HG03575 (cell line): ENCODE measurements around the gene IL1RAPL1.
"Not testable (repeated sequence)": the region's sequence is repeated elsewhere in the genome, so short reads cannot be mapped to it uniquely, and the experiment has no call there.

Experiments used
- ATAC-seq: cut with Tn5 transposase; IDR thresholded peaks from one replicate; pipeline ENCODE4 v1.9.1; 2021; ENCODE audit not compliant: unreplicated experiment, insufficient number of reproducible peaks, low FRiP score; ENCODE audit errors: extremely low read depth

IL1RAPL1 gene

GRCh38 chrX:29297171-29297800, 710.0 kb downstream of the IL1RAPL1 start:
- no peak for ATAC-seq

GRCh38 chrX:29299684-29300083, 712.4 kb downstream of the IL1RAPL1 start:
- no peak for ATAC-seq

DNA sequence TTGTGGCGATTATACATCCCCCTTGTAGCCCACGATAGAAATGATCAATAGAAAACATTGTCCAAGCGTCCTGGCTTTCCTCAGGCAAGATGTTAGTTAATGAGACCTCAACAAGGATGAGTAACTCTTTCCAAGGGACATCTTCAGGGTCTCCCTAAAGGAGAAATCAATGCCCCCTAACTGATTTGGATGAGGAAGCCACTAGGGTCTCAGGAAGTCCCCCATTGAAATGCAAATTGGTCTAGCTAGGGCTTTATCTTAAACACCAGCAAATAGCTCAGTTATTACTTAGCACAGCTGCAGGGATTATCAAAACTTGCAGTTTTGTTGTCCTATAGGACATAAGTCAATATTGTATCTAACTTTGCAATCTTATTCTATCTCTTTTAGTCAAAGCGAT, 721.5 kb downstream of the IL1RAPL1 start:
- ATAC-seq = no peak

GRCh38 chrX:29315931-29316330, 728.7 kb downstream of the IL1RAPL1 start:
- no peak for ATAC-seq

- ATAC-seq = no peak
Measured at GRCh38 chrX:29318012-29318411, 730.8 kb downstream of the IL1RAPL1 start.

DNA sequence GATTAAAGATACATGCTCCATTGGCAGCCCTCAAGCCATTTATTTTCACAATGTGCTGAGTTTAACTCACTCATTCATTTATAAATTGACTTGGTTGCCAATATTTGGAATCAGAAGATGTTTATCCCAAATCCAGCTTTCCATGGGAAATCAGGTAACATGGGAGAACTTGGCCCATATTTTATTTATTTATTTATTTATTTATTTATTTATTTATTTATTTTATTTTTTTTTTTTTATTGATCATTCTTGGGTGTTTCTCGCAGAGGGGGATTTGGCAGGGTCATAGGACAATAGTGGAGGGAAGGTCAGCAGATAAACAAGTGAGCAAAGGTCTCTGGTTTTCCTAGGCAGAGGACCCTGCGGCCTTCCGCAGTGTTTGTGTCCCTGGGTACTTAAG, 745.2 kb downstream of the IL1RAPL1 start:
- not testable (repeated sequence) for ATAC-seq

DNA sequence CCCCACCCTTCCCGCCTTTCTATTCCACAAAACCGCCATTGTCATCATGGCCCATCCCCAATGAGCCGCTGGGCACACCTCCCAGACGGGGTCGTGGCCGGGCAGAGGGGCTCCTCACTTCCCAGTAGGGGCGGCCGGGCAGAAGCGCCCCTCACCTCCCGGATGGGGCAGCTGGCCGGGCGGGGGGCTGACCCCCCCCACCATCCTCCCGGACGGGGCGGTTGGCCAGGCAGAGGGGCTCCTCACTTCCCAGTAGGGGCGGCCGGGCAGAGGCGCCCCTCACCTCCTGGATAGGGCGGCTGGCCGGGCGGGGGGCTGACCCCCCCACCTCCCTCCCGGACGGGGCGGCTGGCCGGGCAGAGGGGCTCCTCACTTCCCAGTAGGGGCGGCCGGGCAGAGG, 745.8 kb downstream of the IL1RAPL1 start:
- ATAC-seq = not testable (repeated sequence)

DNA sequence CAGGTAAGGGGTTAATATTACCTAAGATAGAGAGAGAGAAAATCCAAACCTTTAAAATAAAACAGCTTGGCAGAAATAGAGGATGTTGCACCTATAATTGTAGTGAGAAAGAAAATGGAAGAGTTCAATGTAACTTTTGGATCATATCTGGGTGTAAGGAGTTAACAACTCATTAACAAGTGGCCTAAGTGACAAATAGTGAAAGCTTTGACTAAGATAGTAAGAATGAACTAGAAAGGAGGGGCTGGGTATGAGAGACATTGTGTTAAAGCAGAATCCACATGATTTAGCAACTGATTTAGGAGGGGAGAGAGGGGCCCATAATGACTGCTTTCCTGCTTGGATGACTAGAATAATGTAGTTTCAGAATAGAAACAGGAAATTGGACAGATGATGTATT, 761.0 kb downstream of the IL1RAPL1 start:
- ATAC-seq = no peak

DNA sequence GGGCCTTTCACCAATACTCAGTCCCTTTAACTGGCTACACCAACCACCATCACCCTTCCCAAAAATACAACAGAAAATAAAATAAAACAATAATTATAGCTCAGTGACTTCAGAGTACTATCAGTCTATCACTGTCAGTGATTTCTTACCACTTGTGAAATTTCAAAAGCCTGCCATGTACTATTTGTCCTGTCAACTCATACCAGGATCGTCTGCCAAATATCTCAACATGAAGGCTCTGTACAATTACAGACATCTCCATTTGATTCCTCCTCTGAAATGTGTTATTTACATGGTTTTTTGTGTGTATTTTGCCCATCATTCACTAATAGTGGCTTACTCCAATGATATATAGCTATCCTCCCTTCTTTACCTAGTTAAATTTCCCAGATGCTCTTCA, 772.0 kb downstream of the IL1RAPL1 start:
- ATAC-seq = no peak

DNA sequence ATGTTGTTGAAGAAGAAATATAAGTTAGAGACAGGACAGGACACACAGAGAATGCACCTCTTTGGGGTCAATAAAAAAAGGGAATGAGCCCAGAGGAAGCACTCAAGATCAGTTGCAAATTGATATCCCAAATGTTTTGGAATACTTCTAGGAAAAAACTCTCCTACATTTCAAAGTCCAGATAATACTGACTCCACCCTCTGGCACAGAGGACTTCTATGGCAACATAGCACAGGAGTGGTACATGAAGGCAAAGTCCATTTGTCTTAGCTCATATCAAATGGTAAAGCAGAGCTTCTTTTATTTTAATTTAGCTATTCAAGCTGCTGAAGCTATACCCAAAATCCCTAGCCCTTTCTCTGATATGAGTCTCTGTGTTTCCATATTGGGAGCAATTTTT, 787.5 kb downstream of the IL1RAPL1 start:
- not testable (repeated sequence) for ATAC-seq

DNA sequence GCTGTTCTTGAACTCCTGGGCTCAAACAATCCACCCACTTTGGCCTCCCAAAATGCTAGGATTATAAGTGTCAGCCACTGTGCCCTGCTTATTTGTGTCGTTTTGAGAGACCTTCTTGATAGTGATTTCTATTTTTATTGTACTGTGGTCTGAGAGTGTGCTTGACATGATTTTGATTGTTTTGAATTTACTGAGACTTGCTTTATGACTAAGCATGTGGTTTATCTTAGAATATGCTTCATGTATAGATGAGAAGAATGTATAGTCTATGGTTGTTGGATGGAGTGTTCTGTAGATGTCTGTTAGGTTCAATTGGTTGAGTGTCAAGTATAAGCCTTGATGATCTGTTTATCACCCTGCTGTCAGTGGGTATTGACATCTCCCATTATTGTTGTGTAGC, 789.3 kb downstream of the IL1RAPL1 start:
- peak; percentile 58 for ATAC-seq

DNA sequence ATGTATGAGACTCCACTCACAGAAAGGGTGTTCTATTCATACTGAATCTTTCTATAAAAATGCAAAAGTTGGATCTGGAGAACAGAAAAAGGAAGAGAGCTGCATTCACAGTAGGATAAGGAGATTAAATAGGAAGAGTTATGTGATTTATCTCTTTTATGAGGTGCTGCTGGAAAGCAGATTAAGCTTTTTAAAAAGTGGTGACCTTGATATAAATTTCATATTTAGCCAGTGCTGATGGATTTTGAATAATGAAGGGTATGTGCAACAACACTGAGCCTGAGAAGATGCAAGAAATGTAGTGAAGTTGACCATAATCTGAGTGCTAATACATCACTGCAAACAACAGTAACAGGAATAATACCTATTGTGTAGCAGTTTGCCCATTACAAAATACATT, 795.6 kb downstream of the IL1RAPL1 start:
- no peak for ATAC-seq

- ATAC-seq = no peak
Measured at GRCh38 chrX:29388509-29388908, 801.3 kb downstream of the IL1RAPL1 start.

- no peak for ATAC-seq
Measured at GRCh38 chrX:29397506-29397905, 810.3 kb downstream of the IL1RAPL1 start.

- ATAC-seq = no peak
Measured at GRCh38 chrX:29407357-29407756, 820.1 kb downstream of the IL1RAPL1 start.

DNA sequence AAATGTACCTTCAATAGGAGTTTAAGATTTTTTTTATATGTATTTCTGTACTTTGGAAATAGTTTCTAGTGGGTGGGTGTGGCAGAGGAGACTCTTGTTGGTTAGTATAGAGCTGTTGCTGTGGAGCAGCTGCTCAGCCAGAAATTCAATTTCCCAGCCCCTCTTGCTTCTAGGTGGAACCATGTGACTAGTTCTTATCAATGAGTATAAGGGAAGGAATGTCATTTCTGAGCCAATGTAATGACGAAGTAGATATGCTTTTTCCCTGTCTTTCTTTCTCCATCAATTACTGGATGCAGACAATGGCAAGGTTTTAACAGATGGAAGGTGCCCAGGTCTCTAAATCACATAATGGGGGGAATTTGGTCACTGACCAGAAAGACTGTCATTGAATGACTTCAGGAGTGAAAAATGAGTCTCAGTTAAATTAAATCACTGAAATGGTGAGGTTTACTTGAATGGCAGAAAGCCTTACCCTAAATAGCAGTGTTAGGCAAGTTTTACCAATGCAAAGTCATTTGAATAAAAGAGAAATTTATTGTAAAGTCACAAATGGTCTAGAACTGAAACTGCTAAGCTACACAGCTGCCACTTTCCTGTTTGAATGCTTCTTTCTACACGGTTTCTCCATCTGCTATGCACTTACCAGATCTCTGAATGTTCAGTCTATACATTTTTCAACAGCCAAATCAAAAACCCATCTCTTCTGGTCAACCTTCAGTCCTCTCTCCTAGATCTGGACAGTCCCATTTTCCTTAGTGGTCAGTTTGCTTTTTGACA, 832.7 kb downstream of the IL1RAPL1 start:
- no peak for ATAC-seq

- ATAC-seq = no peak
Measured at GRCh38 chrX:29422034-29422433, 834.8 kb downstream of the IL1RAPL1 start.

- ATAC-seq = no peak
Measured at GRCh38 chrX:29431895-29432294, 844.6 kb downstream of the IL1RAPL1 start.

GRCh38 chrX:29432534-29432933, 845.3 kb downstream of the IL1RAPL1 start:
- ATAC-seq = no peak

DNA sequence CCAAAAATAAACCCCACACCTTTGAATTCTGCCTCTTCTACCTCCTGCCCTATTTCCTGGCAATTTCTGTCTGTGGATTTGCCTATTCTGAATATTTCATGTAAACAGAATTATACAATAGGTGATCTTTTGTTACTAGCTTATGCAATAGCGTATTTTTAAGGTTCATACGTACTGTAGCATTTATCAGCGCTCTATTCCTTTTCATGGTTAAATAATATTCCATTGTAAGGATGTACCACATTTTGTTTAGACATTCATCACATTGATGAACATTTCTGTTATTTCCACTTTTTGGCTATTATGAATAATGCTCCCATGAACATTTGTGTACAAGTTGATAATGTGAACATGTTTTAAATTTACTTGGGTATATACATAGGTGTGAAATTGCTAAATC, 847.7 kb downstream of the IL1RAPL1 start:
- ATAC-seq = no peak

GRCh38 chrX:29435396-29435795, 848.1 kb downstream of the IL1RAPL1 start:
- ATAC-seq = no peak
